ENCODE measurements around the gene MAGEA2B. TPM values are rescaled to one million over a fixed set of nuclear protein-coding genes. Genes with fewer than 3 reads are reported as not detected.
"Not testable (repeated sequence)": the region's sequence is repeated elsewhere in the genome, so short reads cannot be mapped to it uniquely, and the experiment has no call there.

Gene MAGEA2B
- not detected for total RNA-seq
- long read RNA-seq, result 0 reads

- ATAC-seq; intact Hi-C loops (cut with DNase I); DNase-seq: not testable (repeated sequence)
These were observed at the start of gene MAGEA2B for GRCh38 chrX:152713815-152714787. Gene MAGEA2B, plus strand, starts transcription at chrX:152714628. Its CDS starts 2,479 bp downstream, at chrX:152717107.

GRCh38 chrX:152674135-152674534, 40.3 kb upstream of the MAGEA2B start:
- DNase-seq (no peak), ATAC-seq (no peak)
- intact Hi-C loops (cut with DNase I), result no loop called here

GRCh38 chrX:152674652-152675051, 39.8 kb upstream of the MAGEA2B start:
- DNase-seq; ATAC-seq; intact Hi-C loops (cut with DNase I): not testable (repeated sequence)

- ATAC-seq; DNase-seq; intact Hi-C loops (cut with DNase I): not testable (repeated sequence)
These were observed 33.4 kb upstream of the MAGEA2B start for GRCh38 chrX:152681012-152681411.

GRCh38 chrX:152697952-152698931, 16.2 kb upstream of the MAGEA2B start, which contains the start of gene MAGEA3:
Gene MAGEA3, plus strand, starts transcription at chrX:152698794. Its CDS starts 2,039 bp downstream, at chrX:152700833.
- intact Hi-C loops (cut with DNase I); ATAC-seq: not testable (repeated sequence)

GRCh38 chrX:152700390-152700789, 14.0 kb upstream of the MAGEA2B start:
- intact Hi-C loops (cut with DNase I); DNase-seq; ATAC-seq: not testable (repeated sequence)

More at GRCh38 chrX:152697952-152698931, 16.2 kb upstream of the MAGEA2B start, which contains the start of gene MAGEA3:
- not testable (repeated sequence) for DNase-seq

- not testable (repeated sequence) for DNase-seq, ATAC-seq
These were observed 7.9 kb upstream of the MAGEA2B start for GRCh38 chrX:152706500-152706899.

GRCh38 chrX:152709173-152709572, 5.3 kb upstream of the MAGEA2B start, which contains the start of gene CSAG2:
Gene CSAG2, minus strand, starts transcription at chrX:152709273. Its CDS starts 161 bp downstream, at chrX:152709112.
- DNase-seq; intact Hi-C loops (cut with DNase I); ATAC-seq: not testable (repeated sequence)

More at GRCh38 chrX:152706500-152706899, 7.9 kb upstream of the MAGEA2B start:
- intact Hi-C loops (cut with DNase I), result not testable (repeated sequence)

GRCh38 chrX:152713195-152713594, 1.2 kb upstream of the MAGEA2B start:
- intact Hi-C loops (cut with DNase I); DNase-seq; ATAC-seq: not testable (repeated sequence)

- DNase-seq (no peak), ATAC-seq (no peak)
- intact Hi-C loops (cut with DNase I), result no loop called here
These were observed 11.0 kb downstream of the MAGEA2B start for GRCh38 chrX:152725409-152725808.

GRCh38 chrX:152733261-152733975, 19.0 kb downstream of the MAGEA2B start, which contains the start of the genes CSAG1 and MAGEA12:
Gene CSAG1, minus strand, starts transcription at chrX:152733721. Its CDS starts 1,261 bp downstream, at chrX:152732460.
Gene MAGEA12, plus strand, starts transcription at chrX:152733757. Its CDS starts 2,405 bp downstream, at chrX:152736162.
- ATAC-seq (no peak), DNase-seq (no peak)
- intact Hi-C loops (cut with DNase I), result no loop called here

- DNase-seq; intact Hi-C loops (cut with DNase I); ATAC-seq: not testable (repeated sequence)
These were observed 19.9 kb downstream of the MAGEA2B start for GRCh38 chrX:152734143-152734858.

- intact Hi-C loops (cut with DNase I), result no loop called here
- ATAC-seq (no peak), DNase-seq (no peak)
These were observed 20.7 kb downstream of the MAGEA2B start for GRCh38 chrX:152735101-152735500.

- intact Hi-C loops (cut with DNase I), result no loop called here
- ATAC-seq, result no peak
- no peak for DNase-seq
These were observed 21.6 kb downstream of the MAGEA2B start for GRCh38 chrX:152735860-152736511.

GRCh38 chrX:152736528-152736927, 22.1 kb downstream of the MAGEA2B start:
- not testable (repeated sequence) for DNase-seq

GRCh38 chrX:152738560-152738959, 24.1 kb downstream of the MAGEA2B start:
- no peak for DNase-seq
- ATAC-seq, result no peak
- intact Hi-C loops (cut with DNase I), result no loop called here

More at GRCh38 chrX:152736528-152736927, 22.1 kb downstream of the MAGEA2B start:
- intact Hi-C loops (cut with DNase I); ATAC-seq: not testable (repeated sequence)
